Neuronal stem cell (in vitro differentiated cells): ENCODE measurements around the gene PDGFA.

Experiments used
- DNase-seq: peaks from one replicate; pipeline ENCODE4 v3.0.0-alpha.2; 2013; ENCODE audit warnings: low spot score
- H2AFZ ChIP-seq: one replicate; pipeline ENCODE4 v1.6.1; 2013; ENCODE audit warnings: mild to moderate bottlenecking, low read length, inconsistent platforms
- H2AK5ac ChIP-seq: 2 replicates; pipeline ENCODE4 v1.6.1; 2013; ENCODE audit warnings: low read depth, mild to moderate bottlenecking, inconsistent platforms, low read length, moderate library complexity, mixed read lengths
- H2BK120ac ChIP-seq: 2 replicates; pipeline ENCODE4 v1.6.1; 2013; ENCODE audit warnings: low read depth, mild to moderate bottlenecking, inconsistent platforms, low read length, moderate library complexity, mixed read lengths
- H2BK12ac ChIP-seq: one replicate; pipeline ENCODE4 v1.6.1; 2013; ENCODE audit warnings: low read length, inconsistent platforms
- H2BK15ac ChIP-seq: 2 replicates; pipeline ENCODE4 v1.6.1; 2013; ENCODE audit warnings: mild to moderate bottlenecking, low read length, inconsistent platforms, mixed read lengths
- H2BK5ac ChIP-seq: one replicate; pipeline ENCODE4 v1.6.1; 2013; ENCODE audit warnings: inconsistent platforms, mild to moderate bottlenecking, low read length, moderate library complexity
- H3K14ac ChIP-seq: one replicate; pipeline ENCODE4 v1.6.1; 2013; ENCODE audit warnings: low read length, inconsistent platforms
- H3K18ac ChIP-seq: 2 replicates; pipeline ENCODE4 v1.6.1; 2013; ENCODE audit warnings: low read length, inconsistent platforms
- H3K23ac ChIP-seq: 2 replicates; pipeline ENCODE4 v1.6.1; 2013; ENCODE audit warnings: low read depth, mild to moderate bottlenecking, mixed read lengths, low read length, inconsistent platforms; ENCODE audit not compliant: poor library complexity
- H3K27ac ChIP-seq: replicated peaks from 3 replicates; pipeline ENCODE4 v1.5.1; 2013; ENCODE audit warnings: low read length, inconsistent platforms
- H3K27me3 ChIP-seq, 3 experiments: 2 replicates each; pipeline ENCODE4 v1.6.1; 2013; ENCODE audit warnings: low read length in 3 of 3, mild to moderate bottlenecking in 2 of 3, inconsistent platforms in 1 of 3, low read depth in 1 of 3, mixed read lengths in 1 of 3, moderate library complexity in 1 of 3; ENCODE audit not compliant: control insufficient read depth in 3 of 3, insufficient read depth in 3 of 3
- H3K36me3 ChIP-seq, 2 donors: replicated peaks in 1 of 2; 2 replicates each; pipeline ENCODE4 v1.6.1; 2013; ENCODE audit warnings: low read length in 2 of 2; ENCODE audit not compliant: control insufficient read depth in 2 of 2, insufficient read depth in 2 of 2
- H3K4ac ChIP-seq: 2 replicates; pipeline ENCODE4 v1.6.1; 2013; ENCODE audit warnings: inconsistent platforms, mild to moderate bottlenecking, low read length, moderate library complexity
- H3K4me1 ChIP-seq, 2 donors: 1 replicate in 1 of 2; 2 replicates in 1 of 2; pipeline ENCODE4 v1.6.1; 2013; ENCODE audit warnings: low read length in 2 of 2, low read depth in 1 of 2; ENCODE audit not compliant: control insufficient read depth in 2 of 2, insufficient read depth in 1 of 2
- H3K4me2 ChIP-seq: one replicate; pipeline ENCODE4 v1.6.1; 2013; ENCODE audit warnings: mild to moderate bottlenecking, low read length, inconsistent platforms; ENCODE audit not compliant: insufficient read depth, poor library complexity, severe bottlenecking
- H3K4me3 ChIP-seq, 2 donors: 2 replicates each; pipeline ENCODE4 v1.5.1; 2013; ENCODE audit warnings: low read length in 2 of 2, mild to moderate bottlenecking in 2 of 2, inconsistent platforms in 1 of 2, moderate library complexity in 1 of 2
- H3K79me1 ChIP-seq: one replicate; pipeline ENCODE4 v1.6.1; 2013; ENCODE audit warnings: low read depth, mild to moderate bottlenecking, inconsistent platforms, low read length, moderate library complexity
- H3K9ac ChIP-seq: one replicate; pipeline ENCODE4 v1.6.1; 2013; ENCODE audit warnings: mild to moderate bottlenecking, low read depth, low read length, inconsistent platforms; ENCODE audit not compliant: poor library complexity
- H3K9me3 ChIP-seq, 2 donors: replicated peaks in 1 of 2; 2 replicates each; pipeline versions ENCODE3 to v1.6.1; 2013; ENCODE audit warnings: low read length in 2 of 2, mild to moderate bottlenecking in 2 of 2, inconsistent platforms in 1 of 2, low read depth in 1 of 2, mixed read lengths in 1 of 2, moderate library complexity in 1 of 2; ENCODE audit not compliant: control insufficient read depth in 2 of 2, insufficient read depth in 1 of 2
- H4K8ac ChIP-seq: one replicate; pipeline ENCODE4 v1.6.1; 2013; ENCODE audit warnings: low read depth, mild to moderate bottlenecking, inconsistent platforms, low read length, moderate library complexity
- H4K91ac ChIP-seq: one replicate; pipeline ENCODE4 v1.6.1; 2013; ENCODE audit warnings: low read length, low read depth, mild to moderate bottlenecking, inconsistent platforms; ENCODE audit not compliant: poor library complexity
- WGBS, 2 donors: extraction: QIAGEN DNeasy Blood & Tissue Kit; methylation state at CpG; one replicate each; pipeline ENCODE4 v1.1.7; 2013; ENCODE audit warnings: missing lambda C conversion rate in 2 of 2, mixed read lengths in 1 of 2; ENCODE audit not compliant: insufficient read length in 2 of 2, insufficient replicate concordance in 1 of 2; ENCODE audit errors: extremely low coverage in 2 of 2; 5-methylcytosine and 5-hydroxymethylcytosine counted together

The PDGFA gene

DNA sequence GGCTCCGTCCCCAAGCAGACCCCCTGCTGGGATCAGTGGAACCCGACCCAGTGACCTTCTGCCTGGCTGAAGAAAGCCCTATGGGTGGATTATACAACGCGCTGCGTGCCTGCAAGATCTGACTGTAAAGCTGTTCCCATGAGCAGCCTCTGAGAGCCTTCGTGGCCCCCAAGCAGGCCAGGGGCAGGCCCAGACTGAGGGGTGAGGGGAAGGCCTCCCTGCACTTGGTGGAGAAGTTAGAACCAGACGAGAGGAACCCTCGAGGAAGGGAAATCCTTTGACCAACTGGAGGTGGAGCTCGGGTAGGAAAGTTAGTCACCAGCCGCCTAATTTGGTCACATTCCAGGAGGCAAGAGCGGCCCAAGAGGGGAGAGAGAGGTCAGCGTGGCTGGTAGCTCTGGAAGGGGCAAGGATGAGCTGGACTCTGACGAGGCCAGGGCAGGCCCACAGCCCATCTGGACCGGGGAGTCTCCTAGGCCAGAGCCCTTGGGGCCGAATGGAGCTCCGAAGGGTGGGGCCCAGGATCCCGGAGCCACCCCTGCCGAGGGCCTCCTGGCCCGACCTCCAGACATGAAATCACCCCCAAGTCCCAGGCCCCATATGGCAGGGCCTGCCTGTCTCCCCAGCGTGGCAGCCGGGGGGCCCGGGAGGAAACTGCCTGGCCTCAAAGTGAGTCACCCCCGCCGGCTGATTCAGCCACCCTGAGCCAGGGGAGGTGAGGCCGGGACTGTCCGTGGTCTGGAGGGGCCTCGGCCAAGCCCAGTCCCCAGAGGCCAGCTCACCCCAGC is 23.3 kb upstream of the PDGFA start:
- H3K18ac ChIP-seq: peak overlapping the region; percentile 49
- H4K91ac ChIP-seq: no peak overlapping the region
- H3K23ac ChIP-seq: no peak overlapping the region
- H2BK120ac ChIP-seq: no peak overlapping the region
- no peak overlapping the region for H3K4me2 ChIP-seq
- H3K27ac ChIP-seq: no peak overlapping the region
- H3K14ac ChIP-seq: no peak overlapping the region
- H2AK5ac ChIP-seq: peak overlapping the region; percentile 9
- no peak overlapping the region for H2BK5ac ChIP-seq
- no peak overlapping the region for H2BK12ac ChIP-seq
- H3K9me3 ChIP-seq: peaks cover 0 to 2% of the 10 kb centered on the region in 2 donors
- peaks cover 5 to 9% of the 10 kb centered on the region in 2 donors for H3K4me1 ChIP-seq
- H3K9ac ChIP-seq: no peak overlapping the region
- no peaks in the 10 kb centered on the region for H3K27me3 ChIP-seq
- WGBS, 2 donors: no CpG with 5 or more reads among the region's 27 CpGs
- no peaks in the 10 kb centered on the region for H3K79me1 ChIP-seq
- H3K4ac ChIP-seq: no peak overlapping the region
- DNase-seq: peak; percentile 39
- no peak overlapping the region for H2BK15ac ChIP-seq
- H3K36me3 ChIP-seq: no peaks in the 10 kb centered on the region
- H3K4me3 ChIP-seq: no peak overlapping the region
- no peak overlapping the region for H4K8ac ChIP-seq
- H2AFZ ChIP-seq: peak overlapping the region; percentile 65

- Histone ChIP-seq H2BK120ac (no peak overlapping the region), H3K36me3 (no peaks in the 10 kb centered on the region), H3K23ac (peak overlapping the region; percentile 80), H3K14ac (no peak overlapping the region), H3K4me1 (peaks cover 5 to 9% of the 10 kb centered on the region in 2 donors), H3K4me3 (peak overlapping the region in 1 of 2 donors; percentile 43), H3K79me1 (no peaks in the 10 kb centered on the region), H2AFZ (peak overlapping the region; percentile 65), H3K27ac (no peak overlapping the region), H2BK5ac (peak overlapping the region; percentile 31), H4K8ac (no peak overlapping the region), H2BK12ac (peak overlapping the region; percentile 33), H3K4me2 (no peak overlapping the region), H3K4ac (no peak overlapping the region), H3K9ac (no peak overlapping the region), H2BK15ac (peak overlapping the region; percentile 69), H3K27me3 (no peaks in the 10 kb centered on the region), H2AK5ac (peak overlapping the region; percentile 96), H4K91ac (peak overlapping the region; percentile 59), H3K9me3 (peaks cover 0 to 2% of the 10 kb centered on the region in 2 donors), H3K18ac (peak overlapping the region; percentile 46)
- no peak for DNase-seq
- no CpG with 5 or more reads among the region's 28 CpGs for WGBS, 2 donors
These were observed 22.6 kb upstream of the PDGFA start for GRCh38 chr7:542131-542712.

DNA sequence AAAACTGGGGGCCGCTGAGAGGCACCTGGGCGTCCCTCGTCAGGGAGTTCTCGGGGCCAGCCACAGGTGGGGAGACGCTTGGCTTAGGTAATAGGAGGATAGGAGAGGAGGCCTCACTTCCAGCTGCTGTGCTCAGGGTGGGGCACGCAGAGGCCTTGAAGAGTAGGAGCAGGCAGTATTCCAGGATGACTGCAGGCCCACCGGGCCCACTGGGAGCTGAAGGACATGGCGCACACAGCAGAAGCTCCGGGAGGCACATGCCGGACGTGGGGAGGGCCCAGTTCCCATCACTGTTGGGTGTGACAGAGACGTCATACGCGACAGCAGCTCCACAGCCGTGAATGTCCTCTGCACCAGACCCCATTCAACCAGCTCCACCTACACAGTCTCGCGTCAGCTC is 22.0 kb upstream of the PDGFA start:
- no peak overlapping the region for H2BK120ac ChIP-seq
- peak overlapping the region; percentile 46 for H3K18ac ChIP-seq
- no peak overlapping the region for H3K4ac ChIP-seq
- H2AFZ ChIP-seq: no peak overlapping the region
- peak overlapping the region; percentile 50 for H3K9ac ChIP-seq
- no peak overlapping the region for H3K23ac ChIP-seq
- peak overlapping the region; percentile 59 for H4K91ac ChIP-seq
- no peaks in the 10 kb centered on the region for H3K36me3 ChIP-seq
- peaks cover 5 to 9% of the 10 kb centered on the region in 2 donors for H3K4me1 ChIP-seq
- H3K4me2 ChIP-seq: no peak overlapping the region
- H3K14ac ChIP-seq: peak overlapping the region; percentile 9
- peak overlapping the region in 1 of 2 donors; percentile 43 for H3K4me3 ChIP-seq
- no CpG with 5 or more reads among the region's 17 CpGs for WGBS, 2 donors
- peaks cover 0 to 2% of the 10 kb centered on the region in 2 donors for H3K9me3 ChIP-seq
- no peaks in the 10 kb centered on the region for H3K79me1 ChIP-seq
- no peak for DNase-seq
- H2AK5ac ChIP-seq: peak overlapping the region; percentile 96
- peak overlapping the region; percentile 69 for H2BK15ac ChIP-seq
- H3K27ac ChIP-seq: no peak overlapping the region
- H3K27me3 ChIP-seq: no peaks in the 10 kb centered on the region
- no peak overlapping the region for H2BK5ac ChIP-seq
- no peak overlapping the region for H4K8ac ChIP-seq
- peak overlapping the region; percentile 33 for H2BK12ac ChIP-seq

DNA sequence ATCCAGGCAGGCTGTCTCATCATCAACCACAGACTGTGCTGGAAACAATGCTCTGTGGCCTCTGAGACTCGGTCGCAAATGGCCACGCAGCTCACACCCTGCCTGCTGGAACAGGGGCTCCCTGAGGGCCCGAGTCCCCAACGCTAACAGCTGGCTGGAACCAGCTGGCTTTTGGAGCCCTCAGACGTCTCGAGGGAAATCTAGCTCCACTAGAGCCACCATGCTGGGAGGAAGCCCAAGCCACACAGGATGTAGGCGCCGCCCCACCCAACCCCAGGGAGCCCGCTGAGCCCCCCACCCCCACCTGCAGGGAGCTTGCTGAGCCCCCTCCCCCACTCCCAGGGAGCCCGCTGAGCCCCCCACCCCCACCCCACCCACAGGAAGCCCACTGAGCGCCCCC is 21.4 kb upstream of the PDGFA start:
- H3K4ac ChIP-seq: no peak overlapping the region
- H2BK5ac ChIP-seq: peak overlapping the region; percentile 26
- no peak for DNase-seq
- no peak overlapping the region for H2BK120ac ChIP-seq
- WGBS, 2 donors: no CpG with 5 or more reads among the region's 12 CpGs
- H3K27me3 ChIP-seq: no peaks in the 10 kb centered on the region
- no peaks in the 10 kb centered on the region for H3K36me3 ChIP-seq
- H3K4me1 ChIP-seq: peaks cover 5 to 9% of the 10 kb centered on the region in 2 donors
- no peak overlapping the region for H3K4me2 ChIP-seq
- H4K8ac ChIP-seq: no peak overlapping the region
- peak overlapping the region; percentile 73 for H3K18ac ChIP-seq
- no peaks in the 10 kb centered on the region for H3K79me1 ChIP-seq
- no peak overlapping the region for H3K27ac ChIP-seq
- peaks cover 0 to 2% of the 10 kb centered on the region in 2 donors for H3K9me3 ChIP-seq
- H2AK5ac ChIP-seq: peak overlapping the region; percentile 0
- no peak overlapping the region for H4K91ac ChIP-seq
- H2BK12ac ChIP-seq: peak overlapping the region; percentile 88
- H3K4me3 ChIP-seq: no peak overlapping the region
- no peak overlapping the region for H2AFZ ChIP-seq
- peak overlapping the region; percentile 14 for H2BK15ac ChIP-seq
- H3K14ac ChIP-seq: no peak overlapping the region
- H3K23ac ChIP-seq: no peak overlapping the region
- H3K9ac ChIP-seq: no peak overlapping the region
